Endothelial cell of umbilical vein (primary cell): ENCODE data around the gene PPP1R12A. TPM values are rescaled to one million over a fixed set of nuclear protein-coding genes. Genes with fewer than 3 reads are reported as not detected.

ENCODE experiments used
- BruUV-seq: library from RNA; stranded (reverse); fragments of 400-500 nt; replicated peaks from 2 replicates; lab custom pipeline; 2021; lab: Mats Ljungman, UMichigan
- CTCF ChIA-PET: fragments of 300-600, 350-600 bp; sonication (Branson Sonifier 250); formaldehyde crosslinking; loops from one replicate; lab custom pipeline; 2021; ENCODE audit warnings: antibody characterized with exemption, inconsistent platforms; lab: Charles Lee
- POLR2A ChIA-PET: fragments of 300-600, 350-600 bp; sonication (Branson Sonifier 250); formaldehyde crosslinking; loops from one replicate; lab custom pipeline; 2021; ENCODE audit warnings: antibody characterized with exemption, inconsistent platforms; lab: Charles Lee
- DNase-seq: peaks from one replicate; pipeline ENCODE4 v3.0.0-alpha.2; 2011; ENCODE audit warnings: low read depth, low spot score
- FAIRE-seq: peaks from 2 replicates; lab custom pipeline; 2011; peaks lifted over from hg19 to GRCh38; lab: Jason Lieb, UNC
- H2AFZ ChIP-seq: 2 replicates; pipeline ENCODE4 v1.6.0; 2012; ENCODE audit warnings: low read depth, low read length, control low read depth, inconsistent platforms
- H3K27ac ChIP-seq: 2 replicates; pipeline ENCODE4 v1.5.1; 2011; ENCODE audit warnings: low read depth, mild to moderate bottlenecking, control low read depth, low read length, moderate library complexity; ENCODE audit not compliant: insufficient read depth
- H3K27me3 ChIP-seq, 2 experiments: 2 replicates each; pipeline versions ENCODE4 v1.6.0 to v1.6.1; 2011; ENCODE audit warnings: low read length in 2 of 2, mixed read lengths in 1 of 2; ENCODE audit not compliant: control insufficient read depth in 2 of 2, insufficient read depth in 2 of 2
- H3K36me3 ChIP-seq, 2 experiments: 2 replicates in 1 of 2; 3 replicates in 1 of 2; pipeline ENCODE4 v1.5.1; 2011; ENCODE audit warnings: low read length in 2 of 2, mild to moderate bottlenecking in 1 of 2, moderate library complexity in 1 of 2; ENCODE audit not compliant: control insufficient read depth in 2 of 2, insufficient read depth in 2 of 2; ENCODE audit errors: extremely low read depth in 1 of 2
- H3K4me1 ChIP-seq: 3 replicates; pipeline ENCODE4 v1.5.1; 2011; ENCODE audit warnings: mild to moderate bottlenecking, low read length; ENCODE audit not compliant: control insufficient read depth, insufficient read depth; ENCODE audit errors: extremely low read depth
- H3K4me2 ChIP-seq: 2 replicates; pipeline ENCODE4 v1.6.1; 2011; ENCODE audit warnings: low read length, control low read depth, mixed read lengths; ENCODE audit not compliant: insufficient read depth
- H3K4me3 ChIP-seq, 3 experiments: fragments of 200-600 bp in 1 of 3; sonication (generic), shearing (Covaris generic) in 1 of 3; replicated peaks in 1 of 3; 2 replicates each; pipeline ENCODE4 v1.5.1; 2011 to 2016; ENCODE audit warnings: control low read depth in 3 of 3, low read length in 3 of 3, mild to moderate bottlenecking in 2 of 3, inconsistent platforms in 1 of 3, low read depth in 1 of 3, moderate library complexity in 1 of 3; ENCODE audit not compliant: insufficient read depth in 1 of 3
- H3K79me2 ChIP-seq: 2 replicates; pipeline ENCODE4 v1.6.0; 2012; ENCODE audit warnings: low read length, inconsistent platforms; ENCODE audit not compliant: control insufficient read depth, insufficient read depth
- H3K9ac ChIP-seq: replicated peaks from 2 replicates; pipeline ENCODE3; 2011; ENCODE audit warnings: low read length, control low read depth; ENCODE audit not compliant: insufficient read depth; ENCODE audit errors: extremely low read depth
- H3K9me1 ChIP-seq: replicated peaks from 3 replicates; pipeline ENCODE4 v1.6.0; 2011; ENCODE audit warnings: mild to moderate bottlenecking, low read length; ENCODE audit not compliant: control insufficient read depth, insufficient read depth; ENCODE audit errors: extremely low read depth
- H3K9me3 ChIP-seq: replicated peaks from 2 replicates; pipeline ENCODE4 v1.5.1; 2012; ENCODE audit warnings: low read length, inconsistent platforms; ENCODE audit not compliant: control insufficient read depth, insufficient read depth
- H4K20me1 ChIP-seq: replicated peaks from 2 replicates; pipeline ENCODE3; 2011; ENCODE audit warnings: mild to moderate bottlenecking, low read length; ENCODE audit not compliant: control insufficient read depth, insufficient read depth; ENCODE audit errors: extremely low read depth
- EZH2 ChIP-seq: IDR thresholded peaks from 2 replicates; pipeline ENCODE4 v1.6.1; 2012; ENCODE audit warnings: borderline replicate concordance, low read depth, mild to moderate bottlenecking, moderate library complexity, low read length, inconsistent platforms; ENCODE audit not compliant: severe bottlenecking
- FOS ChIP-seq: IDR thresholded peaks from 2 replicates; pipeline ENCODE4 v1.6.1; 2011; ENCODE audit warnings: mild to moderate bottlenecking, low read length, moderate library complexity, borderline replicate concordance; ENCODE audit not compliant: insufficient read depth
- GATA2 ChIP-seq: IDR thresholded peaks from 2 replicates; pipeline ENCODE4 v1.7.0; 2011; ENCODE audit warnings: low read depth, mild to moderate bottlenecking, moderate library complexity, mixed read lengths, low read length; ENCODE audit not compliant: insufficient read length, insufficient read depth
- JUN ChIP-seq: IDR thresholded peaks from 2 replicates; pipeline ENCODE4 v1.6.1; 2011; ENCODE audit warnings: borderline replicate concordance, low read depth; ENCODE audit not compliant: insufficient read length, insufficient read depth
- MYC ChIP-seq: IDR thresholded peaks from one replicate; pipeline ENCODE4 v1.6.1; 2011; ENCODE audit warnings: mild to moderate bottlenecking, low read depth, low read length
- POLR2A ChIP-seq: IDR thresholded peaks from 2 replicates; pipeline ENCODE4 v1.6.1; 2012; ENCODE audit warnings: low read depth, mild to moderate bottlenecking, control low read depth, low read length
- POLR2AphosphoS5 ChIP-seq: IDR thresholded peaks from 2 replicates; pipeline ENCODE4 v1.6.1; 2012; ENCODE audit warnings: low read depth, mild to moderate bottlenecking, control low read depth, low read length, moderate library complexity; ENCODE audit not compliant: insufficient read depth
- dilution Hi-C: fragments of 300-500 bp; cut with MboI; formaldehyde crosslinking; loops from one replicate; pipeline ENCODE4 v1.15.0; 2019; ENCODE audit warnings: low sequenced_read_pairs; ENCODE audit not compliant: extremely low pct_ligation_motif_present
- intact Hi-C: fragments of 100-400 bp; cut with micrococcal nuclease; formaldehyde crosslinking; loops from one replicate; pipeline ENCODE4 v1.10.0; 2022
- polyA plus RNA-seq, 4 experiments: library from polyadenylated mRNA; depleted of rRNA in 3 of 4; stranded (reverse) in 3 of 4; unstranded in 1 of 4; fragments of >200 nt; gene quantifications; 2 replicates each; pipeline versions ENCODE4 v1.2.1 to v1.2.3, GENCODE V29; 2011 to 2012; ENCODE audit warnings: missing spikeins in 1 of 4
- total RNA-seq: library from RNA; stranded (reverse); gene quantifications from 2 replicates; pipeline ENCODE4 v1.2.3, GENCODE V29; 2021
- TF ChIP-seq, protein P1 (sequence below): IDR thresholded peaks from 2 replicates; pipeline ENCODE4 v1.6.1; 2011; ENCODE audit not compliant: insufficient read depth, insufficient read length
- TF ChIP-seq, protein P2 (sequence below), 2 donors: IDR thresholded peaks; 1 replicate in 1 of 2; 2 replicates in 1 of 2; pipeline ENCODE4 v1.5.1; 2011; ENCODE audit warnings: low read length in 2 of 2, mild to moderate bottlenecking in 2 of 2, moderate library complexity in 2 of 2, control low read depth in 1 of 2, inconsistent platforms in 1 of 2, low read depth in 1 of 2; ENCODE audit not compliant: insufficient read depth in 1 of 2; ENCODE audit errors: extremely low read depth in 1 of 2

Gene PPP1R12A
- total and polyA plus RNA-seq, 2 donors (not counting 3 experiments of a cell fraction or from before 2014, with no cell fraction given), result 12.9 to 83.9 TPM

- BruUV-seq, result no TSS peak
- Histone ChIP-seq H3K4me2 (no peak overlapping the region), H3K27ac (no peak overlapping the region), H3K9me1 (no peaks in the 10 kb centered on the region), H3K9ac (no peak overlapping the region), H2AFZ (no peak overlapping the region), H3K79me2 (peaks cover 90% of the 10 kb centered on the region), H3K4me3 (no peak overlapping the region), H3K9me3 (no peaks in the 10 kb centered on the region), H4K20me1 (peaks cover 12% of the 10 kb centered on the region), H3K36me3 (no peaks in the 10 kb centered on the region), H3K27me3 (no peaks in the 10 kb centered on the region), H3K4me1 (peaks cover 30% of the 10 kb centered on the region)
- FAIRE-seq (no peak), DNase-seq (no peak)
- dilution Hi-C loops, result no loop called here
- POLR2A ChIA-PET, result no interaction called here
- TF ChIP-seq, protein P1, sequence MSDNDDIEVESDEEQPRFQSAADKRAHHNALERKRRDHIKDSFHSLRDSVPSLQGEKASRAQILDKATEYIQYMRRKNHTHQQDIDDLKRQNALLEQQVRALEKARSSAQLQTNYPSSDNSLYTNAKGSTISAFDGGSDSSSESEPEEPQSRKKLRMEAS, result no peak
- TF ChIP-seq JUN (no peak), GATA2 (no peak), MYC (no peak), POLR2AphosphoS5 (no peak), POLR2A (no peak), EZH2 (no peak), FOS (no peak)
- TF ChIP-seq, protein P2, sequence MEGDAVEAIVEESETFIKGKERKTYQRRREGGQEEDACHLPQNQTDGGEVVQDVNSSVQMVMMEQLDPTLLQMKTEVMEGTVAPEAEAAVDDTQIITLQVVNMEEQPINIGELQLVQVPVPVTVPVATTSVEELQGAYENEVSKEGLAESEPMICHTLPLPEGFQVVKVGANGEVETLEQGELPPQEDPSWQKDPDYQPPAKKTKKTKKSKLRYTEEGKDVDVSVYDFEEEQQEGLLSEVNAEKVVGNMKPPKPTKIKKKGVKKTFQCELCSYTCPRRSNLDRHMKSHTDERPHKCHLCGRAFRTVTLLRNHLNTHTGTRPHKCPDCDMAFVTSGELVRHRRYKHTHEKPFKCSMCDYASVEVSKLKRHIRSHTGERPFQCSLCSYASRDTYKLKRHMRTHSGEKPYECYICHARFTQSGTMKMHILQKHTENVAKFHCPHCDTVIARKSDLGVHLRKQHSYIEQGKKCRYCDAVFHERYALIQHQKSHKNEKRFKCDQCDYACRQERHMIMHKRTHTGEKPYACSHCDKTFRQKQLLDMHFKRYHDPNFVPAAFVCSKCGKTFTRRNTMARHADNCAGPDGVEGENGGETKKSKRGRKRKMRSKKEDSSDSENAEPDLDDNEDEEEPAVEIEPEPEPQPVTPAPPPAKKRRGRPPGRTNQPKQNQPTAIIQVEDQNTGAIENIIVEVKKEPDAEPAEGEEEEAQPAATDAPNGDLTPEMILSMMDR (IDR thresholded peaks at IDR 0.05; ENCODE audit: extremely low read depth in 1 of 2, insufficient read depth in 1 of 2, low read depth in 1 of 2, low read length in 2 of 2), result no peak
- CTCF ChIA-PET, result no interaction called here
- intact Hi-C loops, result no loop called here
These were observed 51.7 kb downstream of the PPP1R12A start for GRCh38 chr12:79883216-79883615.
